Body of pancreas (tissue), 4 donors: ENCODE results near the gene STOX2. TPM values are rescaled to one million over a fixed set of nuclear protein-coding genes. Genes with fewer than 3 reads are reported as not detected.

ENCODE experiments used
- ATAC-seq: fragments of 150-250 bp; one replicate; pipeline ENCODE4 v1.9.1; 2016
- DNase-seq, 4 donors: peaks; one replicate each; pipeline ENCODE4 v3.0.0-alpha.2; 2019
- H3K27ac ChIP-seq, 4 donors: fragments of 200-600 bp; sonication (generic); 1 replicate in 3 of 4; 2 replicates in 1 of 4; pipeline versions ENCODE4 v1.5.1 to v1.6.1; 2016 to 2019; ENCODE audit warnings: mild to moderate bottlenecking in 1 of 4, mixed read lengths in 1 of 4, moderate library complexity in 1 of 4
- H3K27me3 ChIP-seq, 2 donors: fragments of 200-600 bp; sonication (generic); one replicate each; pipeline ENCODE4 v1.6.0; 2016; ENCODE audit warnings: mild to moderate bottlenecking in 1 of 2
- H3K36me3 ChIP-seq, 2 donors: fragments of 200-600 bp; sonication (generic); replicated peaks in 1 of 2; 2 replicates each; pipeline ENCODE4 v1.5.1; 2016; ENCODE audit warnings: low read depth in 2 of 2; ENCODE audit not compliant: insufficient read depth in 1 of 2
- H3K4me1 ChIP-seq: fragments of 200-600 bp; sonication (generic); one replicate; pipeline ENCODE4 v1.6.0; 2016
- H3K4me3 ChIP-seq, 2 donors: fragments of 200-600 bp; sonication (generic); 1 replicate in 1 of 2; 2 replicates in 1 of 2; pipeline ENCODE4 v1.5.1; 2016 to 2019
- H3K9me3 ChIP-seq, 3 donors: fragments of 200-600 bp; sonication (generic); 1 replicate in 2 of 3; 2 replicates in 1 of 3; pipeline ENCODE4 v1.5.1; 2016
- CTCF ChIP-seq, 7 experiments: fragments of 450-650 bp in 4 of 7; fragments of 200-600 bp in 3 of 7; sonication (generic) in 3 of 7; IDR thresholded peaks; one replicate each; pipeline ENCODE4 v1.5.1; 2016 to 2019; ENCODE audit warnings: antibody characterized with exemption in 7 of 7
- POLR2A ChIP-seq, 3 donors: fragments of 450-650 bp; IDR thresholded peaks; one replicate each; pipeline ENCODE4 v1.6.1; 2016; ENCODE audit warnings: antibody characterized with exemption in 3 of 3, mild to moderate bottlenecking in 2 of 3
- WGBS, 2 donors: methylation state at CpG; one replicate each; pipeline ENCODE4 v1.1.5; 2017; 5-methylcytosine and 5-hydroxymethylcytosine counted together
- intact Hi-C: fragments of 100-400 bp; cut with DNase I; formaldehyde crosslinking; loops from one replicate; pipeline ENCODE4 v1.15.1; 2023
- total RNA-seq, 2 donors: library from RNA; depleted of rRNA; stranded (reverse); fragments of >200 nt; gene quantifications; one replicate each; pipeline ENCODE4 v1.1.0, GENCODE V29; 2016

Gene STOX2
- total RNA-seq, 2 donors from 2014 or later, result 15.0 to 15.8 TPM

GRCh38 chr4:184067931-184068554, 162.9 kb downstream of the STOX2 start:
- no peaks in the 10 kb centered on the region for H3K27me3 ChIP-seq
- 83 to 87% methylated on average over 9 of the region's 9 CpGs for WGBS, 2 donors
- TF ChIP-seq POLR2A (IDR thresholded peaks at IDR 0.05) (no peak), CTCF (IDR thresholded peaks at IDR 0.05) (no peak)
- H3K36me3 ChIP-seq, result no peaks in the 10 kb centered on the region
- H3K27ac ChIP-seq, result no peak overlapping the region
- H3K4me1 ChIP-seq, result peaks cover 30% of the 10 kb centered on the region
- H3K4me3 ChIP-seq, result no peak overlapping the region
- intact Hi-C loops, result no loop called here
- H3K9me3 ChIP-seq, result no peaks in the 10 kb centered on the region
- ATAC-seq (no peak), DNase-seq (no peak)

Other genes starting within 250 kb of the STOX2 start
- 10 to 100 TPM; 15.2 to 23.3 TPM for gene RWDD4, start 246.1 kb upstream of the STOX2 start, total RNA-seq
- 100 to 1,000 TPM in 1 of 2 donors, 10 to 100 TPM in 1; 22.6 to 107 TPM for gene TRAPPC11, start 246.0 kb upstream of the STOX2 start, total RNA-seq